ENCODE results near the gene RPP25. TPM values are rescaled to one million over a fixed set of nuclear protein-coding genes. Genes with fewer than 3 reads are reported as not detected.

RPP25 gene
- total and polyA plus RNA-seq, 2 of the 13 experiments (the other 11 are each of a cell fraction or from before 2014, with no cell fraction given): 0.05 to 0.11 TPM

DNA sequence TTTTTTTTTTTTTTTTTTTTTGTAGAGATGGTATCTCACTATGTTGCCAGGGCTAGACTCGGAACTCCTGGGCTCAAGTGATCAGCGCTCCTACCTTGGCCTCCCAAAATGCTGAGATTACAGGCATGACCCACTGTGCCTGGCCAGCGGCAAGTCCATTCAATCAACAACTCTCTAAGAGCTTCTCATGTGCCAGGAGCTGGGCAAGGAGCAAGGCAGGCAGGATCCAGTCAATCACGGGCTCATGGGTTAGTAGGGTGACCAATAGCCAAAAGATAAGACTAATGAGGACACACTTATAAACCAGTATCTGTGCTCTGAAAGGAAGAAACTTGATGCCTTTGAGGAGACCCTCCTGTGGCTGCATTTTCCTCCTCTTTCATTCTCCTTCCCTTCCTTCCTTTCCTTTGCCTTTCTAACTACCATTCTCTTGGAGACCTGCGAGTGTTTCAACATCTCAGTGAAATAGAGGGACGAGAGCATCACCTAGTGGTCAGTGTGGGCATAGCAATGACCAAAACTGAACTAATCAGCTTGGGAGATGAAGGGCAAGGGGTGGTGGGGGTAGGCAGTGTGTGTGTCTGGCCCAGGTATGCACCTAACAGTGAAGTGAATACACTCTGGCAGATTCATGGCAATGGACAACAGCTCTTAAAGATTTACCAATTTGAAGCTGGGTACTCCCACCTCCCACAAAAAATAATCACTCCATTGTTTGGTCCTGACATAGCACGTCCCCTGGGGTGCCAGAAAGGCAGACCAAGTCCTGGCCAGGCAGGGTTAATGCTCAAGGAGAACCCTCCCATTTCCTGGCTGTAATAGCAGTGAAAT is 6.3 kb downstream of the RPP25 start (continued):
- TF ChIP-seq ZBTB40 (IDR thresholded peaks at IDR 0.05) (no peak), ZBTB40 (CRISPR knock-in tag; IDR thresholded peaks at IDR 0.05) (no peak), TCF7L2 (IDR thresholded peaks at IDR 0.05; ENCODE audit: low read depth, low read length) (no peak), TMF1 (CRISPR knock-in tag; IDR thresholded peaks at IDR 0.05; ENCODE audit: low read depth) (no peak), ZBTB20 (CRISPR knock-in tag; IDR thresholded peaks at IDR 0.05; ENCODE audit: borderline replicate concordance, low read depth) (no peak), KDM4B (CRISPR knock-in tag; IDR thresholded peaks at IDR 0.05) (0 out of 2 replicates have a peak, but pooled peaks have one; percentile 31), ZNF589 (CRISPR knock-in tag; conservative IDR thresholded peaks at IDR 0.05) (no peak), ZNF296 (CRISPR knock-in tag; conservative IDR thresholded peaks at IDR 0.05) (no peak), HMG20B (CRISPR knock-in tag; conservative IDR thresholded peaks at IDR 0.05) (no peak), BCL6 (CRISPR knock-in tag; IDR thresholded peaks at IDR 0.05) (peak; percentile 27; the same call in 1 of the 2 replicates), PRDM15 (CRISPR knock-in tag; IDR thresholded peaks at IDR 0.05) (no peak), ZSCAN12 (CRISPR knock-in tag; IDR thresholded peaks at IDR 0.05) (no peak), ATF7 (IDR thresholded peaks at IDR 0.05) (no peak), ATF7 (CRISPR knock-in tag; IDR thresholded peaks at IDR 0.05) (no peak), ZNF883 (CRISPR knock-in tag; IDR thresholded peaks at IDR 0.05; ENCODE audit: not compliant biosample characterization) (no peak), NPAS2 (CRISPR knock-in tag; IDR thresholded peaks at IDR 0.05; ENCODE audit: borderline replicate concordance) (no peak)

All from HepG2 (cell line).